OCI-LY3 (cell line): ENCODE results near the gene PPP2R2B.

Experiments used
- EZH2phosphoT487 ChIP-seq: fragments of 200-600 bp; shearing (Covaris generic); IDR thresholded peaks from 2 replicates; pipeline ENCODE4 v1.6.1; 2018; ENCODE audit warnings: antibody characterized with exemption, mixed run types, low read depth
- TF ChIP-seq, protein P1 (sequence below): fragments of 200-600, 300-600 bp; sonication (generic); IDR thresholded peaks from 2 replicates; pipeline ENCODE4 v1.5.1; 2014; ENCODE audit warnings: antibody characterized with exemption, low read length, low read depth

DNA sequence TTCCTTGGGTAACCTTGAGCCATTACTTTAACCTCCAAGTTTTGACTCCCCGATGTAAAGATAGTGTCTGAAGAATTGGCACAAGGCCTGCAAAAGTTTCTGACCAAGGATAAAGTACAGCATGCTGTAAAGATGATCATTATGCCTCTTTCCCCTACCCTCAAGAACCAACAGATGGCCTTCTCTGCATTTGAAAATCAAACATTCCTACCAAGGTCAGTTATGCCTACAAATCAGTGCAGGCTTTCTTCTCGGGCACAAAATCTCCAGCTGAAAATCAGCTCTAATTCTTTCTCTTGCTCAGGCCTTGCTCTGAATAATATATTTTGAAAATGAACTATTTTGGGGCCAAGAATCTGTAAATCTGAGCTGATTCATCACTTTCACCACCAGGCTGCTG lies 59.7 kb downstream of the PPP2R2B start:
- TF ChIP-seq, protein P1, sequence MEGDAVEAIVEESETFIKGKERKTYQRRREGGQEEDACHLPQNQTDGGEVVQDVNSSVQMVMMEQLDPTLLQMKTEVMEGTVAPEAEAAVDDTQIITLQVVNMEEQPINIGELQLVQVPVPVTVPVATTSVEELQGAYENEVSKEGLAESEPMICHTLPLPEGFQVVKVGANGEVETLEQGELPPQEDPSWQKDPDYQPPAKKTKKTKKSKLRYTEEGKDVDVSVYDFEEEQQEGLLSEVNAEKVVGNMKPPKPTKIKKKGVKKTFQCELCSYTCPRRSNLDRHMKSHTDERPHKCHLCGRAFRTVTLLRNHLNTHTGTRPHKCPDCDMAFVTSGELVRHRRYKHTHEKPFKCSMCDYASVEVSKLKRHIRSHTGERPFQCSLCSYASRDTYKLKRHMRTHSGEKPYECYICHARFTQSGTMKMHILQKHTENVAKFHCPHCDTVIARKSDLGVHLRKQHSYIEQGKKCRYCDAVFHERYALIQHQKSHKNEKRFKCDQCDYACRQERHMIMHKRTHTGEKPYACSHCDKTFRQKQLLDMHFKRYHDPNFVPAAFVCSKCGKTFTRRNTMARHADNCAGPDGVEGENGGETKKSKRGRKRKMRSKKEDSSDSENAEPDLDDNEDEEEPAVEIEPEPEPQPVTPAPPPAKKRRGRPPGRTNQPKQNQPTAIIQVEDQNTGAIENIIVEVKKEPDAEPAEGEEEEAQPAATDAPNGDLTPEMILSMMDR, result no peak
- no peak for TF ChIP-seq EZH2phosphoT487
